ENCODE results near the gene MICALL2. TPM values are rescaled to one million over a fixed set of nuclear protein-coding genes. Genes with fewer than 3 reads are reported as not detected.

MICALL2 gene
- total RNA-seq, 1 donor from 2014 or later = 28.0 TPM

DNA sequence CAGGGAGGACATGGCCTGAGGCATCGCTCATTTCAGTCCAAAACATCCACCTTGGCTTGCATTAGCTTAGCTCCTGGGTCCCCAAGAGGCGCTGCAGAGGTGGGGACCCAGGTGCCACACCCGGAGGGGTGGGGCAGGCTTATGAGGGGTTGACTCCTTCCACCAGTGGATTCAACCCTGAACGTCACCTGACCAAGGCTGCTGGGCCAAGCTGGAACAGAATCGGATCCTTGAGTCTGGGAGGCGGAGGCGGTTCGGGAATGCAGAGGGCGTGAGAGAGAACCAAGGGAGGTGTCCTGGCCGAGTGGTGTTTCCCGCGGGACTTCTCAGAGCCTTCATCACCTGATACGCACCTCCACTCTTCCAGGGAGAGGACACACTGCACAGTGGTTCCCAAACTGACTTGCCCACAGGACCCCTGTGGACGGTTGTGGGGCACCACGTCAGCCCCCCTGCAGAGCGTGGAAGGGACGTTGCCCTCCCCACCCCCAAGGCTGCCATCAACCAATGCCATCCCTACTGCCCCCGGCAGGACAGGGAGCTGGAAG, 4.5 kb upstream of the MICALL2 start:
- Mint-ChIP-seq H3K27me3 (ENCODE audit: unreplicated experiment) (no peaks in the 10 kb centered on the region), H3K4me3 (ENCODE audit: unreplicated experiment) (no peak overlapping the region), H3K4me1 (ENCODE audit: low read depth, unreplicated experiment) (no peaks in the 10 kb centered on the region), H3K9me3 (ENCODE audit: unreplicated experiment) (peaks cover 4% of the 10 kb centered on the region), H3K36me3 (ENCODE audit: unreplicated experiment) (no peaks in the 10 kb centered on the region), H3K27ac (ENCODE audit: unreplicated experiment) (no peak overlapping the region)
- no peak for DNase-seq
- TF ChIP-seq, protein P1, sequence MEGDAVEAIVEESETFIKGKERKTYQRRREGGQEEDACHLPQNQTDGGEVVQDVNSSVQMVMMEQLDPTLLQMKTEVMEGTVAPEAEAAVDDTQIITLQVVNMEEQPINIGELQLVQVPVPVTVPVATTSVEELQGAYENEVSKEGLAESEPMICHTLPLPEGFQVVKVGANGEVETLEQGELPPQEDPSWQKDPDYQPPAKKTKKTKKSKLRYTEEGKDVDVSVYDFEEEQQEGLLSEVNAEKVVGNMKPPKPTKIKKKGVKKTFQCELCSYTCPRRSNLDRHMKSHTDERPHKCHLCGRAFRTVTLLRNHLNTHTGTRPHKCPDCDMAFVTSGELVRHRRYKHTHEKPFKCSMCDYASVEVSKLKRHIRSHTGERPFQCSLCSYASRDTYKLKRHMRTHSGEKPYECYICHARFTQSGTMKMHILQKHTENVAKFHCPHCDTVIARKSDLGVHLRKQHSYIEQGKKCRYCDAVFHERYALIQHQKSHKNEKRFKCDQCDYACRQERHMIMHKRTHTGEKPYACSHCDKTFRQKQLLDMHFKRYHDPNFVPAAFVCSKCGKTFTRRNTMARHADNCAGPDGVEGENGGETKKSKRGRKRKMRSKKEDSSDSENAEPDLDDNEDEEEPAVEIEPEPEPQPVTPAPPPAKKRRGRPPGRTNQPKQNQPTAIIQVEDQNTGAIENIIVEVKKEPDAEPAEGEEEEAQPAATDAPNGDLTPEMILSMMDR (IDR thresholded peaks at IDR 0.05; ENCODE audit: partially characterized antibody, unreplicated experiment) = no peak

DNA sequence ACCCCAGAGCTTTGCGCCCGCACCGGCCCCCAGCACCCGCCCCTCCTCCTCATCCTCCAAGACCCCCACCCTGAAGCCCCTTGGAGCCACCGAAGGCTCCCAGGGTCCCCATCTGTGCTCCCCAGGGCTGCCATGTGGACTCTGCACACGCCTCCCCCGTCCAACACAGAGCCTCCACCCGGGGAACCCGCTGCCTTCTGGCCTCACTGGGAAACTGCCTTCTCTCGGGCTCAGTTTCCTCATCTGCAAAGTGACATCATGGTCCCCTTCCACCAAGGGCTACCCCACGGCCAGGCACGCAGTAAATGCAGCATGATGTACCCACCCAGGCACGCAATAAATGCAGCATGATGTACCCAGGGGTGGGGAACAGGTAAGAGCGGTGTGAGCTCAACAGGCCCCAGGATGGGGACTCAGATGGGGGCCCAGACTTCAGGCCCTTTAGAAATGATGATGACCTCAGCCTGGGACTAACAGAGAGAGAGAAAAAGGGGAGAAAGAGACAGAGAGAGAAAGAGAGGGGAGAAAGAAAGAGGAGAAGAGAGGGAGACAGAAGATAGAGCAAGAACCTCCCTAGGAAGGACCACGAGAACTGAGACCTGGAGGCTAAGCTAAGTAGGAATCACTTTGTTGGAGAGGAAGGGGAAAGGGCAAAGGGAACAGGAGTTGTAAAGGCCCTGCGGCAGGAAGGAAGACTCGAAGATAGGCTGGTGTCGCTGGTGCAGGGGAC, 2.5 kb upstream of the MICALL2 start:
- H3K9me3 Mint-ChIP-seq (ENCODE audit: unreplicated experiment) = peaks cover 2% of the 10 kb centered on the region
- peaks cover 3% of the 10 kb centered on the region for H3K4me1 Mint-ChIP-seq (ENCODE audit: low read depth, unreplicated experiment)
- H3K36me3 Mint-ChIP-seq (ENCODE audit: unreplicated experiment) = no peaks in the 10 kb centered on the region
- no peak overlapping the region for H3K27ac Mint-ChIP-seq (ENCODE audit: unreplicated experiment)
- TF ChIP-seq, protein P1 (IDR thresholded peaks at IDR 0.05; ENCODE audit: partially characterized antibody, unreplicated experiment) = no peak
- H3K27me3 Mint-ChIP-seq (ENCODE audit: unreplicated experiment) = peaks cover 2% of the 10 kb centered on the region
- DNase-seq = no peak
- no peak overlapping the region for H3K4me3 Mint-ChIP-seq (ENCODE audit: unreplicated experiment)

DNA sequence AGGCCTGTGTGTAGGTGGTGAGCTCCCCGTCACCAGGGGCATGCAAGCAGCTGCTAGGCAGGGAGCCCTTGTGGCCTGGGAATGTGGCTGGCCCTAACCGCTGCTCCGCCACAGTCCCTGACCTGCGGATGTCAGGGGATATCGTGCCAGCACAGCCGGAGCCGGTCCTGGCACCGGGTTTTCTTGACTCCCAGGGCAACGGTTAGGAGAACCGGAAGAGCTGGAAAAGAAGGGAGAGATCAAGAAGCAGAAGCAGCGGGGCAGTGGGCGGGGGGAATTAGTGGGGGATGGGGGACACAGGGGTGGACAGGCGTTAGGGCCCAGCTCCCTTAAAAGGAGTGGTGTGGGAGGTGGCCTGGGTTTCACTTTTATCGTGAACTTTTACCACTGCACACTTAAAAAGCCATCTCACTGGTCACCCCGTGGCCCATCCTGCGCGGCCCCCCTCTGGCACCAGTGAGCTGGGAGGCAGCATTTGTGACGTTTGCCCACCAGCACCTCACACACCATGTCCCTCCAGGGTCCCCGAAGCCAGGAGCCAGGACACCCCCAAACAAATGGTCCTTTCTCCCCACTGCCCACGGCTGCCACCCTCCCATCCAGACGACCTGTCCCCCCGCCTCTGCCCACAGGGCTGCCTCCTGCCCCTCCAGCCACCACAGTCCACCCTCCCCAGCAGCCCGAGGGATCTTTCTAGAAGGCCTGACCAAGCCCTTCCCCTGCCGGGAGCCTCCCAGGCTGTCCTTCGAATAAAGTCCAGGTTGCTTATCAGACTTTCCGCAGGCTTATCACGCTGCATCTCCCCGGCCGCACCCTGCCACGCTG, 1.8 kb upstream of the MICALL2 start:
- Mint-ChIP-seq H3K27ac (ENCODE audit: unreplicated experiment) (no peak overlapping the region), H3K4me1 (ENCODE audit: low read depth, unreplicated experiment) (peaks cover 3% of the 10 kb centered on the region), H3K27me3 (ENCODE audit: unreplicated experiment) (peaks cover 3% of the 10 kb centered on the region), H3K4me3 (ENCODE audit: unreplicated experiment) (no peak overlapping the region), H3K9me3 (ENCODE audit: unreplicated experiment) (peaks cover 2% of the 10 kb centered on the region), H3K36me3 (ENCODE audit: unreplicated experiment) (no peaks in the 10 kb centered on the region)
- TF ChIP-seq, protein P1 (IDR thresholded peaks at IDR 0.05; ENCODE audit: partially characterized antibody, unreplicated experiment) = no peak
- DNase-seq = no peak

DNA sequence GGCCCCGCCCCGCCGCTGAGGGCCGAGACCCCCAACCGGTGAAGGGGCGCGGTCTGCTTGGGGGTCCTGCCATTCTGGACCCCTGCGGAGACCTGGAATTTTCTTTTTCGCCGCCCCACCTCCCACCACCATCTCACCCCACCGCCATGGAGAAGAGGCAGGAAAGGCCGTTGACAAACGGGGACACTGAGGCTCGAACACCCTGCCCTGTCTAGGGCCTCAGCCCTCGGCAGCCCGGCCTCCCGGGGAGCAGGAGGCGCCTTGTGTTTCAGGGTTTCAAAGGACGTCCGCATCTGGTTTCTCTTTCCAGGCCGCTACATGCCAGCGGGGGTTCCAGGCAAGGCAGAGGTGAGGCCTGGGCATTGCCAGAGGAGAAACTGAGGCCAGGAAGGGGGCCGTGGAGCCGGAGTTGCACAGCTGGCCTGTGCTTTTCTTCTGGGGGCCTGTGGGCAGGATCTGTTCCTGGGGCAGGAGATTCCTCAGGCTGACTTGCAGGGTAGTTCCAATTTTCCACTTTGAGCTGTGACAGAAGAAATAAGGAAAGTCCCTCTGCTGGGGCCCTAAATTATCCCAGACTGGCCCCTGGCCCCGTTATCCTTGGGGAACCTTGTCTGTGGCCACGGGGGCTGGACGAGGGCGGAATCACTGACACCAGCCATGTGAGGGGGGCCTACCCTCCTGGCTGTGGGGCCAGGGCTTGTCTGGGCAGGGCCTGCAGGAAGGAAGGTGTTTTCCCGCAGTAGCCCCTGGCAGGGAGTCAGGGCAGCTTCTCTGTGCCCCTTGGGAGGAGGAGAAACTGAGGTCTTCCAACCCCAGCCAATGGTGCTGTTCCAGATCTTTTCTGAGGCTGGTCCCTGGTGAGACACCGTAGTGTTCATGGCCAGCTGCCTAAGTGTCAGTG, 900 bp upstream of the MICALL2 start:
- TF ChIP-seq, protein P1 (IDR thresholded peaks at IDR 0.05; ENCODE audit: partially characterized antibody, unreplicated experiment) = no peak
- Mint-ChIP-seq H3K4me1 (ENCODE audit: low read depth, unreplicated experiment) (peaks cover 3% of the 10 kb centered on the region), H3K36me3 (ENCODE audit: unreplicated experiment) (no peaks in the 10 kb centered on the region), H3K4me3 (ENCODE audit: unreplicated experiment) (no peak overlapping the region), H3K27ac (ENCODE audit: unreplicated experiment) (no peak overlapping the region), H3K9me3 (ENCODE audit: unreplicated experiment) (peaks cover 2% of the 10 kb centered on the region), H3K27me3 (ENCODE audit: unreplicated experiment) (peaks cover 3% of the 10 kb centered on the region)
- no peak for DNase-seq
